HepG2 (cell line): ENCODE measurements around the gene TMEM221. TPM values are rescaled to one million over a fixed set of nuclear protein-coding genes. Genes with fewer than 3 reads are reported as not detected.

Experiments used
- AKAP8 ChIP-seq: sonication (generic); formaldehyde crosslinking; IDR thresholded peaks from 2 replicates; pipeline ENCODE4 v1.5.1; 2020; ENCODE audit warnings: mild to moderate bottlenecking, missing genetic modification reagents
- AKNA ChIP-seq: sonication (generic); formaldehyde crosslinking; IDR thresholded peaks from 2 replicates; pipeline ENCODE4 v1.4.0; 2020; ENCODE audit warnings: missing genetic modification reagents, borderline replicate concordance
- BRF2 ChIP-seq: sonication (generic); formaldehyde crosslinking; IDR thresholded peaks from 2 replicates; pipeline ENCODE4 v1.8.1; 2022; ENCODE audit warnings: mild to moderate bottlenecking, missing genetic modification reagents
- DPF2 ChIP-seq: sonication (generic); formaldehyde crosslinking; IDR thresholded peaks from 2 replicates; pipeline ENCODE4 v1.4.0; 2020; ENCODE audit warnings: mild to moderate bottlenecking, low read depth, missing genetic modification reagents, borderline replicate concordance
- EP300 ChIP-seq, 3 experiments: sonication (generic) in 1 of 3; formaldehyde crosslinking in 1 of 3; IDR thresholded peaks; 2 replicates each; pipeline versions ENCODE4 v1.5.1 to v1.6.1; 2011 to 2020; ENCODE audit warnings: low read depth in 2 of 3, low read length in 2 of 3, borderline replicate concordance in 1 of 3, improper control_type of control experiment in 1 of 3, mild to moderate bottlenecking in 1 of 3, missing genetic modification reagents in 1 of 3, moderate library complexity in 1 of 3
- HNRNPLL ChIP-seq: fragments of 200-400 bp; formaldehyde crosslinking; IDR thresholded peaks from 2 replicates; pipeline ENCODE4 v1.6.1; 2017; ENCODE audit warnings: mild to moderate bottlenecking, low read depth, low read length; ENCODE audit not compliant: poor library complexity, severe bottlenecking
- HOXA9 ChIP-seq: sonication (generic); formaldehyde crosslinking; IDR thresholded peaks from 2 replicates; pipeline ENCODE4 v1.8.1; 2022; ENCODE audit warnings: missing genetic modification reagents, mild to moderate bottlenecking, moderate library complexity, borderline replicate concordance
- HOXD1 ChIP-seq: sonication (generic); formaldehyde crosslinking; IDR thresholded peaks from 2 replicates; pipeline ENCODE4 v1.5.0; 2020; ENCODE audit warnings: missing genetic modification reagents
- IRX3 ChIP-seq: sonication (generic); formaldehyde crosslinking; IDR thresholded peaks from 2 replicates; pipeline ENCODE4 v1.8.1; 2023; ENCODE audit warnings: mild to moderate bottlenecking, low read depth, missing genetic modification reagents, borderline replicate concordance
- JUND ChIP-seq: sonication (generic); formaldehyde crosslinking; IDR thresholded peaks from 2 replicates; pipeline ENCODE4 v1.8.0; 2022; ENCODE audit warnings: mild to moderate bottlenecking, missing genetic modification reagents
- KMT2A ChIP-seq: sonication (generic); formaldehyde crosslinking; IDR thresholded peaks from 2 replicates; pipeline ENCODE4 v1.4.0; 2020; ENCODE audit warnings: missing genetic modification reagents
- PHF21A ChIP-seq: sonication (generic); formaldehyde crosslinking; IDR thresholded peaks from 2 replicates; pipeline ENCODE4 v1.5.0; 2020; ENCODE audit warnings: mild to moderate bottlenecking, missing genetic modification reagents
- PHF5A ChIP-seq: IDR thresholded peaks from one replicate; pipeline ENCODE4 v1.6.1; 2018; ENCODE audit warnings: low read depth, missing genetic modification reagents; ENCODE audit not compliant: unreplicated experiment
- SP1 ChIP-seq, 2 experiments: fragments of 450-650 bp in 1 of 2; sonication (generic) in 1 of 2; formaldehyde crosslinking in 1 of 2; IDR thresholded peaks; 2 replicates each; pipeline versions ENCODE4 v1.4.0 to v1.6.1; 2016 to 2020; ENCODE audit warnings: missing genetic modification reagents in 1 of 2
- STAT5B ChIP-seq: sonication (generic); formaldehyde crosslinking; IDR thresholded peaks from 2 replicates; pipeline ENCODE4 v1.4.0; 2020; ENCODE audit warnings: missing genetic modification reagents
- YEATS2 ChIP-seq: sonication (generic); formaldehyde crosslinking; IDR thresholded peaks from 2 replicates; pipeline ENCODE4 v1.4.0; 2020; ENCODE audit warnings: missing genetic modification reagents, borderline replicate concordance
- ZBTB2 ChIP-seq: sonication (generic); formaldehyde crosslinking; IDR thresholded peaks from 2 replicates; pipeline ENCODE4 v1.8.0; 2022; ENCODE audit warnings: low read depth, missing genetic modification reagents
- ZFY ChIP-seq: sonication (generic); formaldehyde crosslinking; IDR thresholded peaks from 2 replicates; pipeline ENCODE4 v1.4.0; 2020; ENCODE audit warnings: missing genetic modification reagents
- ZNF138 ChIP-seq: sonication (generic); formaldehyde crosslinking; IDR thresholded peaks from 2 replicates; pipeline ENCODE4 v1.5.0; 2020; ENCODE audit warnings: mild to moderate bottlenecking, low read depth, missing genetic modification reagents
- ZNF552 ChIP-seq: sonication (generic); formaldehyde crosslinking; IDR thresholded peaks from 2 replicates; pipeline ENCODE4 v1.9.0; 2022; ENCODE audit warnings: missing genetic modification reagents, mild to moderate bottlenecking, borderline replicate concordance
- polyA plus RNA-seq, 8 experiments: library from polyadenylated mRNA; depleted of rRNA in 3 of 8; stranded (reverse) in 7 of 8; unstranded in 1 of 8; fragments of >200 nt; fragmentation: Illumina TruSeq in 4 of 8; extraction: Trizol in 4 of 8; gene quantifications; 2 replicates each; pipeline versions ENCODE4 v1.2.1 to v1.2.3, GENCODE V29; 2011 to 2016; ENCODE audit warnings: low read depth in 4 of 8, missing spikeins in 1 of 8, mixed read lengths in 1 of 8; ENCODE audit not compliant: insufficient read depth in 1 of 8
- total RNA-seq, 5 experiments: library from RNA; depleted of rRNA; stranded (reverse); fragments of >200 nt; fragmentation: Illumina TruSeq; extraction: Trizol; gene quantifications; 2 replicates each; pipeline ENCODE4 v1.2.3, GENCODE V29; 2016; ENCODE audit warnings: low read depth in 1 of 5

The TMEM221 gene
- total and polyA plus RNA-seq, 2 of the 13 experiments (the other 11 are each of a cell fraction or from before 2014, with no cell fraction given) = 0.33 to 0.77 TPM

DNA sequence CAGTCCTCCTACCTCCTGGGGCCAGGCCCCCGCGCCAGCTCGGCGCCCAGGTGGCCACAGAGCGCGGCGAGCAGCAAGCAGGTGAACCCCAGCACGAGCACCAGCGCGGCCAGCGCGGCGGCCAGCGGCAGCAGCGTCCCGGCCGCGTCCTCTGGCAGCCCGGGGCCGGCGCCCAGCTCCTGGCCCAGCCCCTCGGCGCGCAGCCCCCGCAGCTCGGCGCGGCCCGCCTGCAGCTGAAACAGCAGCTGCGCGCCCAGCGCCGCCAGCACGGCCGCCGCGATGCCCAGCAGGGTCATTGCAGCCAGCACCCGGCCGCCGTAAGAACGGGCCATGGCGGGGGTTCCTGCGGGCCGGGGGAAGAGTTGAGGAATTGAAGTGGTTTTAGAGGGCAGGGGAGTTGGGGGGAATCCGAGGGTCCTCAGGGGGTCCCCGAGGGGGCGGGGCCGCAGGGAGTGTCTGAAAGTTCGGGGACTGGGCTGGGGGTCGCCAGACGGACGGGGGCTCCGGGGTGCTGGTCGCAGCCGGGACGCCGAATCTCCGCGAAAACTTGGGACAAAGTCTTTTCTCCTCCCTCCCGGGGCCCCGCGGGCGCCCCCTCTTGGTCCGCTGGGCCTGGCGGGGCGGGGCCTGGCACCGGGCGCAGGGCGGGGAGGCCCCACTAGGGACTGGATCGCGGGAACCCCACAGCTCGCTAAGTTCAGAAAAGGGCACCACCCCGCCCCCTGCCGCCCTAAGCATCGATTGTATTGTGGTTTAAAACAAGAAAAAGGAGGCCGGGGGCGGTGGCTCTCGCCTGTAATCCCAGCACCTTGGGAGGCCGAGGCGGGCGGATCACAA, at the start of gene TMEM221 (continued):
- TF ChIP-seq AKNA (CRISPR knock-in tag) (no peak), YEATS2 (CRISPR knock-in tag) (no peak), IRX3 (CRISPR knock-in tag) (no peak), AKAP8 (CRISPR knock-in tag) (no peak), JUND (CRISPR knock-in tag) (no peak), PHF5A (no peak), ZNF138 (CRISPR knock-in tag) (no peak), HOXD1 (CRISPR knock-in tag) (no peak), ZBTB2 (CRISPR knock-in tag) (no peak), SP1 (IDR thresholded peaks at IDR 0.05) (no peak), SP1 (CRISPR knock-in tag; IDR thresholded peaks at IDR 0.05) (peak; percentile 63), HNRNPLL (peak; percentile 60), ZNF552 (CRISPR knock-in tag) (no peak), ZFY (CRISPR knock-in tag) (no peak; the same call in 1 of the 2 replicates), STAT5B (CRISPR knock-in tag) (no peak), EP300 (IDR thresholded peaks at IDR 0.05; ENCODE audit: low read depth in 2 of 2, low read length in 2 of 2) (0 out of 4 replicates have a peak, but pooled peaks of 1 of the 2 experiments have one; percentile 4), EP300 (CRISPR knock-in tag; IDR thresholded peaks at IDR 0.05; ENCODE audit: borderline replicate concordance) (no peak), KMT2A (no peak), HOXA9 (CRISPR knock-in tag) (no peak), BRF2 (CRISPR knock-in tag) (no peak), DPF2 (no peak), PHF21A (CRISPR knock-in tag) (0 out of 2 replicates have a peak, but pooled peaks have one; percentile 38)
